Ovary (tissue), 9 donors: ENCODE results near the gene ZBTB26. TPM values are rescaled to one million over a fixed set of nuclear protein-coding genes. Genes with fewer than 3 reads are reported as not detected.

ENCODE experiments used
- DNase-seq, 5 donors: peaks; one replicate each; pipeline ENCODE4 v3.0.0-alpha.2; 2019 to 2020
- H3K27ac ChIP-seq, 2 donors: fragments of 200-600 bp; one replicate each; pipeline versions ENCODE4 v1.5.1 to v1.8.0; 2019 to 2022
- H3K27me3 ChIP-seq: fragments of 200-600 bp; one replicate; pipeline ENCODE4 v1.8.0; 2022
- H3K36me3 ChIP-seq: fragments of 200-600 bp; sonication (generic); one replicate; pipeline ENCODE4 v1.5.1; 2019
- H3K4me1 ChIP-seq: one replicate; pipeline ENCODE4 v1.8.1; 2013; ENCODE audit warnings: mild to moderate bottlenecking, moderate library complexity; ENCODE audit not compliant: insufficient read depth
- H3K4me3 ChIP-seq: fragments of 200-600 bp; sonication (generic); one replicate; pipeline ENCODE4 v1.5.1; 2017
- H3K9me3 ChIP-seq, 2 donors: fragments of 200-600 bp in 1 of 2; sonication (generic) in 1 of 2; one replicate each; pipeline versions ENCODE4 v1.5.1 to v1.8.1; 2013 to 2019; ENCODE audit warnings: mild to moderate bottlenecking in 1 of 2, moderate library complexity in 1 of 2
- CTCF ChIP-seq, 3 donors: fragments of 450-650 bp in 2 of 3; fragments of 200-600 bp in 1 of 3; IDR thresholded peaks; one replicate each; pipeline versions ENCODE4 v1.5.1 to v1.8.0; 2016 to 2022; ENCODE audit warnings: antibody characterized with exemption in 3 of 3, mild to moderate bottlenecking in 1 of 3
- EP300 ChIP-seq: sonication (generic); formaldehyde crosslinking; IDR thresholded peaks from one replicate; pipeline ENCODE4 v1.6.1; 2017; ENCODE audit warnings: antibody characterized with exemption
- POLR2A ChIP-seq: fragments of 450-650 bp; IDR thresholded peaks from one replicate; pipeline ENCODE4 v1.6.1; 2017; ENCODE audit warnings: antibody characterized with exemption, mild to moderate bottlenecking, moderate library complexity
- WGBS, 3 donors: extraction: QIAGEN DNeasy Blood & Tissue Kit in 1 of 3; methylation state at CpG; one replicate each; pipeline versions ENCODE4 v1.1.5 to v1.1.7; 2013 to 2017; 5-methylcytosine and 5-hydroxymethylcytosine counted together
- intact Hi-C, 4 donors: fragments of 100-400 bp; cut with DNase I; formaldehyde crosslinking; loops; one replicate each; pipeline versions ENCODE4 v1.11.0 to v1.15.1; 2022 to 2023
- polyA plus RNA-seq, 2 donors: library from polyadenylated mRNA; stranded (reverse); fragments of 200-250 nt in 1 of 2; fragments of 350-450 nt in 1 of 2; fragmentation: Illumina TruSeq in 1 of 2; extraction: RNeasy Lipid Tissue Mini Kit (QIAGEN cat#74804) in 1 of 2; gene quantifications; one replicate each; pipeline ENCODE4 v1.2.3, GENCODE V29; 2013 to 2014
- total RNA-seq, 7 donors: library from RNA; depleted of rRNA in 2 of 7; stranded (reverse); fragments of >200 nt in 2 of 7; fragmentation: NEBNext Ultra II Directional in 3 of 7; extraction: Animal tissue kit (Norgen Biotek cat#: 25700) in 3 of 7; gene quantifications; one replicate each; pipeline versions ENCODE4 v1.1.0 to v1.2.4, GENCODE V29; 2016 to 2023
- donor health status: DM: no; HTN: no; CAD: no; lungs with moderate emphysema.
- donor health status: DM: no; HTN: no; CAD: no.
- donor health status: Bipolar disorder and iron deficiency.
- donor health status: DM: yes; HTN: yes; CAD: no.
- donor health status: DM: no; HTN: no; CAD: no.
- donor health status: DM: yes; HTN: yes; CAD: no.

The ZBTB26 gene
- total and polyA plus RNA-seq, 9 donors = 6.0 to 15.4 (median 11.2) TPM

GRCh38 chr9:122940749-122941581, 9.7 kb upstream of the ZBTB26 start, which contains the start of gene RABGAP1:
Gene RABGAP1 (plus strand): TSS chr9:122941020. CDS start chr9:122957060, 16,040 bp downstream.
- Histone ChIP-seq H3K9me3 (no peaks in the 10 kb centered on the region), H3K27ac (peak within 1 kb of the TSS; percentile 56 to 69), H3K36me3 (no peaks in the 10 kb centered on the region), H3K4me1 (peaks cover 6% of the 10 kb centered on the region), H3K27me3 (no peaks in the 10 kb centered on the region), H3K4me3 (peak within 1 kb of the TSS; percentile 86)
- intact Hi-C loops = no loop called here
- 0% methylated on average over 26 to 54 of the region's 54 CpGs for WGBS, 3 donors
- TF ChIP-seq EP300 = peak; percentile 24
- no peak for TF ChIP-seq CTCF (IDR thresholded peaks at IDR 0.05)
- peak; percentile 74 for TF ChIP-seq POLR2A
- DNase-seq = peak; percentile 98 to 99 (median 99)

GRCh38 chr9:122940454-122940748, 9.1 kb upstream of the ZBTB26 start:
- no peak for DNase-seq
- H3K4me1 ChIP-seq = peaks cover 6% of the 10 kb centered on the region
- intact Hi-C loops = no loop called here
- TF ChIP-seq EP300 (no peak), CTCF (IDR thresholded peaks at IDR 0.05) (no peak), POLR2A (no peak)
- no peaks in the 10 kb centered on the region for H3K27me3 ChIP-seq
- no peaks in the 10 kb centered on the region for H3K36me3 ChIP-seq
- H3K4me3 ChIP-seq = no peak overlapping the region
- no peaks in the 10 kb centered on the region for H3K9me3 ChIP-seq
- 26 to 35% (median 31%) methylated on average over 6 of the region's 6 CpGs for WGBS, 3 donors
- no peak overlapping the region for H3K27ac ChIP-seq

- intact Hi-C loops = no loop called here
- Histone ChIP-seq H3K9me3 (no peaks in the 10 kb centered on the region), H3K27me3 (no peaks in the 10 kb centered on the region), H3K4me3 (no peak overlapping the region), H3K27ac (no peak overlapping the region), H3K4me1 (peaks cover 5% of the 10 kb centered on the region), H3K36me3 (no peaks in the 10 kb centered on the region)
- TF ChIP-seq POLR2A (no peak), EP300 (no peak), CTCF (IDR thresholded peaks at IDR 0.05) (no peak)
- no peak for DNase-seq
- WGBS, 3 donors = 88 to 90% (median 89%) methylated on average over 4 of the region's 4 CpGs
Observed at GRCh38 chr9:122939601-122940000, 8.3 kb upstream of the ZBTB26 start.

GRCh38 chr9:122936883-122937282, 5.6 kb upstream of the ZBTB26 start:
- no peak for TF ChIP-seq POLR2A
- TF ChIP-seq CTCF (IDR thresholded peaks at IDR 0.05) = no peak
- no peak for TF ChIP-seq EP300
- no peak for DNase-seq
- Histone ChIP-seq H3K27me3 (no peaks in the 10 kb centered on the region), H3K4me1 (peaks cover 4% of the 10 kb centered on the region), H3K36me3 (no peaks in the 10 kb centered on the region), H3K9me3 (no peaks in the 10 kb centered on the region), H3K4me3 (no peak overlapping the region), H3K27ac (no peak overlapping the region)
- intact Hi-C loops = no loop called here
- WGBS, 3 donors = 65 to 75% (median 67%) methylated on average over 1 of the region's 1 CpG
